ENCODE measurements around the gene RAD51B. TPM values are rescaled to one million over a fixed set of nuclear protein-coding genes. Genes with fewer than 3 reads are reported as not detected.

RAD51B gene
- total and polyA plus RNA-seq, 9 of the 15 experiments (the other 6 are each of a cell fraction or from before 2014, with no cell fraction given) = 8.5 to 17.3 (median 11.3) TPM

- no peak for TF ChIP-seq ZNF408 (CRISPR knock-in tag; IDR thresholded peaks at IDR 0.05; ENCODE audit: low read depth)
- no peak for TF ChIP-seq SRSF3 (IDR thresholded peaks at IDR 0.05; ENCODE audit: insufficient read depth, low read length)
- TF ChIP-seq NUFIP1 (IDR thresholded peaks at IDR 0.05; ENCODE audit: partially characterized antibody) = no peak
- TF ChIP-seq HEY1 (CRISPR knock-in tag; IDR thresholded peaks at IDR 0.05; ENCODE audit: borderline replicate concordance) = no peak
- no peak for TF ChIP-seq HMG20B (CRISPR knock-in tag; IDR thresholded peaks at IDR 0.05)
Observed at GRCh38 chr14:68580096-68580645, 760.6 kb downstream of the RAD51B start (continued).

GRCh38 chr14:68580671-68581070 is 761.1 kb downstream of the RAD51B start:
- Histone ChIP-seq H3K4me1 (replicated peaks in 1 of 2; ENCODE audit: control insufficient read depth in 2 of 2, insufficient read depth in 2 of 2, low read length in 2 of 2) (no peaks in the 10 kb centered on the region; a peak in 1 of 5 replicates), H3K27ac (ENCODE audit: extremely low read depth, low read depth, low read length) (no peak overlapping the region), H3K9me3 (replicated peaks; ENCODE audit: control insufficient read depth, insufficient read depth, low read depth, low read length) (no peaks in the 10 kb centered on the region), H3K9me1 (ENCODE audit: control insufficient read depth, insufficient read depth, low read length) (no peaks in the 10 kb centered on the region), H3K4me3 (no peak overlapping the region), H3K27me3 (ENCODE audit: control insufficient read depth in 2 of 2, insufficient read depth in 2 of 2, low read length in 2 of 2) (peaks cover 0 to 6% of the 10 kb centered on the region in 2 experiments; a peak in 1 of 5 replicates), H3K79me2 (ENCODE audit: control insufficient read depth, insufficient read depth, low read length) (no peaks in the 10 kb centered on the region), H3K9ac (ENCODE audit: insufficient read depth in 1 of 2, low read depth in 2 of 2, low read length in 2 of 2) (no peak overlapping the region), H4K20me1 (replicated peaks; ENCODE audit: control insufficient read depth, insufficient read depth, low read length) (no peaks in the 10 kb centered on the region), H3K36me3 (ENCODE audit: control insufficient read depth, insufficient read depth, low read length) (no peaks in the 10 kb centered on the region), H3K4me2 (ENCODE audit: insufficient read depth, low read length) (no peak overlapping the region), H2AFZ (ENCODE audit: low read depth, low read length) (no peak overlapping the region)
- intact Hi-C loops (cut with micrococcal nuclease) (no loop called here), in situ Hi-C loops (cut with MboI) (no loop called here)
- POLR2A ChIA-PET = interaction anchor here (1.5 kb wide), 1 partner anchor 212 kb away, joined by 4 read pairs; the partner anchor contains the start of gene ZFP36L1
- TF ChIP-seq COPS2 (conservative IDR thresholded peaks at IDR 0.05) (no peak), ZNF121 (CRISPR knock-in tag; conservative IDR thresholded peaks at IDR 0.05) (no peak), ZNF134 (CRISPR knock-in tag; conservative IDR thresholded peaks at IDR 0.05) (no peak)
- ATAC-seq = no peak
- FAIRE-seq = no peak
- 37% methylated on average over 5 of the region's 5 CpGs for WGBS (ENCODE audit: insufficient coverage, low coverage, missing lambda C conversion rate)
- CTCF ChIA-PET (ENCODE audit: low intra/inter-chr PET ratio) = no interaction called here
- BruUV-seq (replicated peaks) = no TSS peak
- no peak for DNase-seq (ENCODE audit: extremely low read depth in 1 of 4, low spot score in 3 of 4)

Measured in K562 (cell line).